Mesothelial cell of epicardium (in vitro differentiated cells): ENCODE data around the gene ANO9. TPM values are rescaled to one million over a fixed set of nuclear protein-coding genes. Genes with fewer than 3 reads are reported as not detected.
"Not testable (repeated sequence)": the region's sequence is repeated elsewhere in the genome, so short reads cannot be mapped to it uniquely, and the experiment has no call there.

Experiments used
- DNase-seq, 2 experiments: peaks; one replicate each; pipeline ENCODE4 v3.0.0; 2021; ENCODE audit warnings: low spot score in 2 of 2; ENCODE audit not compliant: unreplicated experiment in 2 of 2
- H3K27ac Mint-ChIP-seq: 2 replicates; pipeline ENCODE4 v1.8.0; 2021; ENCODE audit warnings: mixed read lengths
- H3K27me3 Mint-ChIP-seq: 2 replicates; pipeline ENCODE4 v1.8.0; 2021; ENCODE audit warnings: low read depth, mixed read lengths
- H3K36me3 Mint-ChIP-seq: 2 replicates; pipeline ENCODE4 v1.8.0; 2021; ENCODE audit warnings: mixed read lengths
- H3K4me1 Mint-ChIP-seq: 2 replicates; pipeline ENCODE4 v1.8.0; 2021; ENCODE audit warnings: mixed read lengths
- H3K4me3 Mint-ChIP-seq: 2 replicates; pipeline ENCODE4 v1.8.0; 2021; ENCODE audit warnings: mild to moderate bottlenecking, moderate library complexity, mixed read lengths
- H3K9me3 Mint-ChIP-seq: 2 replicates; pipeline ENCODE4 v1.8.0; 2021; ENCODE audit warnings: mixed read lengths
- CTCF ChIP-seq: fragments of 200-600 bp; sonication (generic); IDR thresholded peaks from one replicate; pipeline ENCODE4 v1.5.0; 2021; ENCODE audit warnings: antibody characterized with exemption; ENCODE audit not compliant: unreplicated experiment
- total RNA-seq: library from RNA; stranded (reverse); gene quantifications from 3 replicates; pipeline ENCODE4 v1.2.1, GENCODE V29; 2021

The ANO9 gene
- total RNA-seq, 1 donor from 2014 or later, result 30.6 TPM

- Mint-ChIP-seq H3K4me3 (no peak overlapping the region), H3K27me3 (no peaks in the 10 kb centered on the region), H3K27ac (no peak overlapping the region), H3K36me3 (peaks cover 2% of the 10 kb centered on the region), H3K4me1 (no peaks in the 10 kb centered on the region), H3K9me3 (no peaks in the 10 kb centered on the region)
- no peak for TF ChIP-seq CTCF
- DNase-seq, result no peak
Observed at GRCh38 chr11:431921-432320, 9.9 kb downstream of the ANO9 start.

- Mint-ChIP-seq H3K9me3 (peaks cover 5% of the 10 kb centered on the region), H3K4me1 (no peaks in the 10 kb centered on the region), H3K27me3 (peaks cover 4% of the 10 kb centered on the region), H3K4me3 (no peak overlapping the region), H3K36me3 (peaks cover 6% of the 10 kb centered on the region), H3K27ac (no peak overlapping the region)
- TF ChIP-seq CTCF, result no peak
- DNase-seq, result no peak
Observed at GRCh38 chr11:429931-430456, 11.8 kb downstream of the ANO9 start.

GRCh38 chr11:429391-429790 lies 12.4 kb downstream of the ANO9 start:
- Mint-ChIP-seq H3K4me1 (no peaks in the 10 kb centered on the region), H3K27ac (no peak overlapping the region), H3K36me3 (peaks cover 10% of the 10 kb centered on the region), H3K4me3 (no peak overlapping the region), H3K27me3 (peaks cover 7% of the 10 kb centered on the region), H3K9me3 (peaks cover 9% of the 10 kb centered on the region)
- DNase-seq, result no peak
- no peak for TF ChIP-seq CTCF

GRCh38 chr11:428295-428694 lies 13.5 kb downstream of the ANO9 start:
- Mint-ChIP-seq H3K27ac (no peak overlapping the region), H3K4me3 (no peak overlapping the region), H3K27me3 (peaks cover 7% of the 10 kb centered on the region), H3K9me3 (peaks cover 10% of the 10 kb centered on the region), H3K36me3 (peaks cover 11% of the 10 kb centered on the region), H3K4me1 (no peaks in the 10 kb centered on the region)
- no peak for TF ChIP-seq CTCF
- DNase-seq, result no peak

GRCh38 chr11:426851-427250 lies 15.0 kb downstream of the ANO9 start:
- H3K9me3 Mint-ChIP-seq, result peaks cover 10% of the 10 kb centered on the region
- no peak overlapping the region for H3K27ac Mint-ChIP-seq
- no peak overlapping the region for H3K4me3 Mint-ChIP-seq
- peaks cover 7% of the 10 kb centered on the region for H3K27me3 Mint-ChIP-seq
- H3K4me1 Mint-ChIP-seq, result peaks cover 6% of the 10 kb centered on the region
- peaks cover 11% of the 10 kb centered on the region for H3K36me3 Mint-ChIP-seq
- DNase-seq, result no peak
- TF ChIP-seq CTCF, result no peak

- TF ChIP-seq CTCF, result no peak
- Mint-ChIP-seq H3K27me3 (peaks cover 7% of the 10 kb centered on the region), H3K4me3 (no peak overlapping the region), H3K4me1 (peaks cover 6% of the 10 kb centered on the region), H3K9me3 (peaks cover 10% of the 10 kb centered on the region), H3K36me3 (peaks cover 11% of the 10 kb centered on the region), H3K27ac (no peak overlapping the region)
- no peak for DNase-seq
Observed at GRCh38 chr11:425301-425700, 16.5 kb downstream of the ANO9 start.

GRCh38 chr11:424766-425165 lies 17.0 kb downstream of the ANO9 start:
- DNase-seq, H3K4me1 Mint-ChIP-seq, H3K27me3 Mint-ChIP-seq, H3K9me3 Mint-ChIP-seq, H3K27ac Mint-ChIP-seq, H3K4me3 Mint-ChIP-seq: not testable (repeated sequence)
- H3K36me3 Mint-ChIP-seq, result peaks cover 11% of the 10 kb centered on the region
